IMR-90 (cell line): Measurements from ENCODE around the gene FAM83B. TPM values are rescaled to one million over a fixed set of nuclear protein-coding genes. Genes with fewer than 3 reads are reported as not detected.
"Not testable (repeated sequence)": the region's sequence is repeated elsewhere in the genome, so short reads cannot be mapped to it uniquely, and the experiment has no call there.

ENCODE experiments used
- ATAC-seq: fragments of 200-7000 bp; cut with Tn5 transposase; 2 replicates; pipeline ENCODE4 v1.9.1; 2020; ENCODE audit warnings: low read depth, mild to moderate bottlenecking, moderate library complexity
- BruUV-seq: library from RNA; stranded (reverse); fragments of 400-500 nt; replicated peaks from 2 replicates; lab custom pipeline; 2021; lab: Mats Ljungman, UMichigan
- CTCF ChIA-PET: fragments of 300-600 bp; formaldehyde crosslinking; extraction: SDS; loops from one replicate; lab custom pipeline; 2021; ENCODE audit warnings: antibody characterized with exemption; lab: Yijun Ruan, JAX
- POLR2A ChIA-PET: fragments of 300-600 bp; sonication (Branson Sonifier 250); formaldehyde crosslinking; loops from one replicate; lab custom pipeline; 2022; ENCODE audit warnings: antibody characterized with exemption; ENCODE audit not compliant: unreplicated experiment; lab: Charles Lee
- DNase-seq: peaks from one replicate; pipeline ENCODE4 v3.0.0; 2013
- H2AFZ ChIP-seq: replicated peaks from 2 replicates; pipeline ENCODE3; 2013; ENCODE audit warnings: low read length, mild to moderate bottlenecking; ENCODE audit not compliant: poor library complexity
- H2AK5ac ChIP-seq: 2 replicates; pipeline ENCODE4 v1.6.1; 2013; ENCODE audit warnings: low read depth, low read length, inconsistent platforms
- H2AK9ac ChIP-seq: replicated peaks from 2 replicates; pipeline ENCODE3; 2013; ENCODE audit warnings: mild to moderate bottlenecking, low read depth, low read length, moderate library complexity; ENCODE audit not compliant: poor library complexity
- H2BK120ac ChIP-seq: 2 replicates; pipeline ENCODE4 v1.6.1; 2013; ENCODE audit warnings: low read depth, low read length, inconsistent platforms
- H2BK15ac ChIP-seq: 3 replicates; pipeline ENCODE4 v1.6.1; 2013; ENCODE audit warnings: low read depth, low read length, inconsistent platforms
- H2BK20ac ChIP-seq: 2 replicates; pipeline ENCODE4 v1.6.1; 2013; ENCODE audit warnings: low read depth, mild to moderate bottlenecking, inconsistent platforms, low read length, moderate library complexity
- H2BK5ac ChIP-seq: 2 replicates; pipeline ENCODE4 v1.6.1; 2013; ENCODE audit warnings: mild to moderate bottlenecking, low read depth, low read length, inconsistent platforms; ENCODE audit not compliant: poor library complexity, severe bottlenecking
- H3K14ac ChIP-seq: replicated peaks from 2 replicates; pipeline ENCODE4 v1.6.1; 2013; ENCODE audit warnings: low read depth, low read length, inconsistent platforms
- H3K18ac ChIP-seq: 2 replicates; pipeline ENCODE4 v1.6.1; 2013; ENCODE audit warnings: low read depth, low read length, control low read depth
- H3K23ac ChIP-seq: 2 replicates; pipeline ENCODE4 v1.6.1; 2013; ENCODE audit warnings: low read depth, low read length, inconsistent platforms
- H3K27ac ChIP-seq: 2 replicates; pipeline ENCODE4 v1.5.1; 2013; ENCODE audit warnings: mild to moderate bottlenecking, control low read depth, low read length; ENCODE audit not compliant: insufficient read depth
- H3K27me3 ChIP-seq: 2 replicates; pipeline ENCODE4 v1.6.1; 2013; ENCODE audit warnings: low read length; ENCODE audit not compliant: control insufficient read depth, insufficient read depth
- H3K36me3 ChIP-seq: 2 replicates; pipeline ENCODE4 v1.6.1; 2013; ENCODE audit warnings: low read length, mixed read lengths; ENCODE audit not compliant: control insufficient read depth, insufficient read depth
- H3K4ac ChIP-seq: 2 replicates; pipeline ENCODE4 v1.6.1; 2013; ENCODE audit warnings: low read depth, low read length, inconsistent platforms
- H3K4me1 ChIP-seq: 2 replicates; pipeline ENCODE4 v1.6.1; 2013; ENCODE audit warnings: low read length, mixed read lengths; ENCODE audit not compliant: control insufficient read depth, insufficient read depth
- H3K4me2 ChIP-seq: 2 replicates; pipeline ENCODE4 v1.6.1; 2013; ENCODE audit warnings: low read depth, mild to moderate bottlenecking, control low read depth, low read length, moderate library complexity
- H3K4me3 ChIP-seq: 2 replicates; pipeline ENCODE4 v1.5.1; 2013; ENCODE audit warnings: low read depth, mild to moderate bottlenecking, control low read depth, low read length, moderate library complexity; ENCODE audit not compliant: insufficient read depth
- H3K56ac ChIP-seq: 2 replicates; pipeline ENCODE4 v1.6.1; 2013; ENCODE audit warnings: low read length, inconsistent platforms; ENCODE audit not compliant: insufficient read depth; ENCODE audit errors: extremely low read depth
- H3K79me1 ChIP-seq, 2 experiments: 2 replicates each; pipeline ENCODE4 v1.6.1; 2013; ENCODE audit warnings: low read length in 2 of 2, inconsistent platforms in 1 of 2, low read depth in 1 of 2
- H3K9ac ChIP-seq: 2 replicates; pipeline ENCODE4 v1.6.1; 2013; ENCODE audit warnings: low read depth, low read length, control low read depth
- H3K9me1 ChIP-seq: 2 replicates; pipeline ENCODE4 v1.6.1; 2013; ENCODE audit warnings: low read length, inconsistent platforms; ENCODE audit not compliant: insufficient read depth
- H3K9me3 ChIP-seq: 2 replicates; pipeline ENCODE4 v1.6.1; 2013; ENCODE audit warnings: low read length; ENCODE audit not compliant: control insufficient read depth, insufficient read depth
- H4K20me1 ChIP-seq: 2 replicates; pipeline ENCODE4 v1.6.1; 2013; ENCODE audit warnings: low read length, inconsistent platforms; ENCODE audit not compliant: insufficient read depth
- H4K5ac ChIP-seq: 2 replicates; pipeline ENCODE4 v1.6.1; 2013; ENCODE audit warnings: mild to moderate bottlenecking, low read depth, low read length, control low read depth
- H4K8ac ChIP-seq, 2 experiments: 2 replicates each; pipeline ENCODE4 v1.6.1; 2013; ENCODE audit warnings: low read depth in 2 of 2, low read length in 2 of 2, control low read depth in 1 of 2, inconsistent platforms in 1 of 2
- H4K91ac ChIP-seq: 2 replicates; pipeline ENCODE4 v1.6.1; 2013; ENCODE audit warnings: low read depth, low read length, inconsistent platforms; ENCODE audit not compliant: insufficient read depth
- WGBS, 2 experiments: methylation state at CpG; one replicate each; pipeline versions ENCODE4 v1.1.5 to v1.1.7; 2013; ENCODE audit warnings: missing lambda C conversion rate in 2 of 2; ENCODE audit not compliant: insufficient read length in 1 of 2; ENCODE audit errors: extremely low coverage in 2 of 2; 5-methylcytosine and 5-hydroxymethylcytosine counted together
- dilution Hi-C: fragments of 300-500 bp; cut with HindIII; formaldehyde crosslinking; loops from one replicate; pipeline ENCODE4 v1.14.3; 2018; ENCODE audit warnings: low sequenced_read_pairs; ENCODE audit not compliant: unreplicated experiment
- in situ Hi-C: fragments of 300-500 bp; cut with MboI; formaldehyde crosslinking; loops from 3 replicates; pipeline ENCODE4 v1.14.3; 2019; ENCODE audit warnings: low sequenced_read_pairs, inconsistent platforms, mixed read lengths
- intact Hi-C: fragments of 100-400 bp; cut with micrococcal nuclease; formaldehyde crosslinking; loops from 2 replicates; pipeline ENCODE4 v1.10.0; 2022
- polyA plus RNA-seq, 3 experiments: library from polyadenylated mRNA; depleted of rRNA; stranded (reverse); fragments of >200 nt; gene quantifications; 2 replicates each; pipeline ENCODE4 v1.2.3, GENCODE V29; 2012; ENCODE audit warnings: low replicate concordance in 1 of 3
- total RNA-seq: library from RNA; depleted of rRNA; stranded (reverse); fragments of >200 nt; gene quantifications from 2 replicates; pipeline ENCODE4 v1.2.3, GENCODE V29; 2012

Gene FAM83B
- total and polyA plus RNA-seq, 2 of the 4 experiments (the other 2 are of a cell fraction): 0.02 to 0.18 TPM

DNA sequence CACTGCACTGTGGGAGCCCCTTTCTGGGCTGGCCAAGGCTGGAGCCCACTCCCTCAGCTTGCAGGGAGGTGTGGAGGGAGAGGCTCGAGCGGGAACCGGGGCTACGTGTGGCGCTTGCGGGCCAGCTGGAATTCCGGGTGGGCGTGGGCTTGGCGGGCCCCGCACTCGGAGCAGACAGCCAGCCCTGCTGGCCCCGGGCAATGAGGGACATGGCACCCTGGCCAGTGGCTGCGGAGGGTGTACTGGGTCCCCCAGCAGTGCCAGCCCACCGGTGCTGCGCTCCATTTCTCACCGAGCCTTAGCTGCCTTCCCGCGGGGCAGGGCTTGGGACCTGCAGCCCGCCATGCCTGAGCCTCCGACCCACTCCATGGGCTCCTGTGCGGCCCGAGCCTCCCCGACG, 132.6 kb downstream of the FAM83B start:
- BruUV-seq, CTCF ChIA-PET: not testable (repeated sequence)
- WGBS, 2 experiments: 100% methylated on average over 2 of the region's 24 CpGs; no CpG with 5 or more reads in 1 of the 2 experiments

More for the DNA sequence above, 132.6 kb downstream of the FAM83B start:
- H4K5ac ChIP-seq, H2AK5ac ChIP-seq, H3K36me3 ChIP-seq, H3K14ac ChIP-seq, H3K4me3 ChIP-seq, H3K56ac ChIP-seq, H3K4me1 ChIP-seq, H4K91ac ChIP-seq, H2BK20ac ChIP-seq, H2BK5ac ChIP-seq, H3K9ac ChIP-seq, H2AFZ ChIP-seq, H3K79me1 ChIP-seq, H3K18ac ChIP-seq, ATAC-seq, DNase-seq, H3K27ac ChIP-seq, H2AK9ac ChIP-seq, H3K4me2 ChIP-seq, POLR2A ChIA-PET, H3K9me3 ChIP-seq, H3K23ac ChIP-seq, H4K20me1 ChIP-seq, intact Hi-C loops, dilution Hi-C loops, H3K9me1 ChIP-seq, H4K8ac ChIP-seq, H2BK120ac ChIP-seq, H3K27me3 ChIP-seq, in situ Hi-C loops, H3K4ac ChIP-seq, H2BK15ac ChIP-seq: not testable (repeated sequence)
